Hepatocyte (in vitro differentiated cells): ENCODE data around the gene HIPK3.

ENCODE experiments used
- EZH2 ChIP-seq: fragments of 200-600 bp; sonication (generic); IDR thresholded peaks from 2 replicates; pipeline ENCODE4 v1.6.1; 2016; ENCODE audit warnings: antibody characterized with exemption, mild to moderate bottlenecking, borderline replicate concordance
- EZH2phosphoT487 ChIP-seq: fragments of 200-600 bp; sonication (generic); IDR thresholded peaks from one replicate; pipeline ENCODE4 v1.6.1; 2018; ENCODE audit warnings: antibody characterized with exemption, mild to moderate bottlenecking, low read depth, moderate library complexity; ENCODE audit not compliant: unreplicated experiment, severe bottlenecking
- TF ChIP-seq, protein P1 (sequence below): fragments of 200-600 bp; sonication (generic); IDR thresholded peaks from 2 replicates; pipeline ENCODE4 v1.5.1; 2016; ENCODE audit warnings: antibody characterized with exemption, mild to moderate bottlenecking; ENCODE audit not compliant: poor library complexity

DNA sequence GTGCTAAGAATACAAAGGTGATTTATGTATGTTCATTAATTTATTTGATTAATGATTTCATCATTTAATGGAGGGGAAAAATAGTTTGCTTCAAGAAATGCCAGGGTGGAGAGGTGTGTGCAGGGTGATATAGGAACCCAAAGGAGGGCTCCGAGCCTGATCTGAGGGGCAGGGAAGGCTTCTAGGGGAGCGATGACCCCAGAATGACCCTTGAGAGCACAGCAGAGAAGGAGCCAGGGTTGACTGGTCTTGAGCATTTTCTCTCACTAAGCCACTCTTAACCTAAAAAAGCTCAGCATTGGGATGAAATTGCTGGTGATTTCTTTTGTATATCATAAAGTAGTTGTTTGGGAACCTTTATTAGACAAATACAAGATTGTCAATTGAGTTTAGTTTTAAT lies 35.1 kb downstream of the HIPK3 start:
- TF ChIP-seq, protein P1, sequence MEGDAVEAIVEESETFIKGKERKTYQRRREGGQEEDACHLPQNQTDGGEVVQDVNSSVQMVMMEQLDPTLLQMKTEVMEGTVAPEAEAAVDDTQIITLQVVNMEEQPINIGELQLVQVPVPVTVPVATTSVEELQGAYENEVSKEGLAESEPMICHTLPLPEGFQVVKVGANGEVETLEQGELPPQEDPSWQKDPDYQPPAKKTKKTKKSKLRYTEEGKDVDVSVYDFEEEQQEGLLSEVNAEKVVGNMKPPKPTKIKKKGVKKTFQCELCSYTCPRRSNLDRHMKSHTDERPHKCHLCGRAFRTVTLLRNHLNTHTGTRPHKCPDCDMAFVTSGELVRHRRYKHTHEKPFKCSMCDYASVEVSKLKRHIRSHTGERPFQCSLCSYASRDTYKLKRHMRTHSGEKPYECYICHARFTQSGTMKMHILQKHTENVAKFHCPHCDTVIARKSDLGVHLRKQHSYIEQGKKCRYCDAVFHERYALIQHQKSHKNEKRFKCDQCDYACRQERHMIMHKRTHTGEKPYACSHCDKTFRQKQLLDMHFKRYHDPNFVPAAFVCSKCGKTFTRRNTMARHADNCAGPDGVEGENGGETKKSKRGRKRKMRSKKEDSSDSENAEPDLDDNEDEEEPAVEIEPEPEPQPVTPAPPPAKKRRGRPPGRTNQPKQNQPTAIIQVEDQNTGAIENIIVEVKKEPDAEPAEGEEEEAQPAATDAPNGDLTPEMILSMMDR: no peak
- TF ChIP-seq EZH2phosphoT487 (no peak), EZH2 (no peak)
